T follicular helper cell (primary cell): ENCODE data around the gene CD207.

ENCODE experiments used
- DNase-seq: peaks from one replicate; pipeline ENCODE4 v3.0.0-alpha.2; 2020; ENCODE audit warnings: low read depth

CD207 gene

DNA sequence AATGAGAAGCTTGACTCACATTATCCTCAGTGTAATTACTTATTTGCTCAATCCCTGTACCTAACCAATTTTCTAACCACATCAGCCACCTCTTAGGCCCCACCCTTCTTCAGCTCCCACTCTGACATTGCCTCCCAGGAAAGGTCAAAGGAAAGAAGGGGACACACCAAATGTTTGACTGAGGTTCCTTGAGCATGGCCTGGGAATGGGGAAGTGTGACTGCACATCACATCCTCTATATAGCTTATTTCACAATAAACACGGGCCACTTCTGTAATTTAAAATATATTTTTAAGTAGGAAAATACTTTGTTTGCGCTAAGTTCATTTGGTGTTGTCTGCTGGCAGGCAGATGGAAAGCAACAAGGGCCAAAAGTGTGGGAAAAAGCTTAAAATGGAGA, 42.2 kb downstream of the CD207 start:
- no peak for DNase-seq

DNA sequence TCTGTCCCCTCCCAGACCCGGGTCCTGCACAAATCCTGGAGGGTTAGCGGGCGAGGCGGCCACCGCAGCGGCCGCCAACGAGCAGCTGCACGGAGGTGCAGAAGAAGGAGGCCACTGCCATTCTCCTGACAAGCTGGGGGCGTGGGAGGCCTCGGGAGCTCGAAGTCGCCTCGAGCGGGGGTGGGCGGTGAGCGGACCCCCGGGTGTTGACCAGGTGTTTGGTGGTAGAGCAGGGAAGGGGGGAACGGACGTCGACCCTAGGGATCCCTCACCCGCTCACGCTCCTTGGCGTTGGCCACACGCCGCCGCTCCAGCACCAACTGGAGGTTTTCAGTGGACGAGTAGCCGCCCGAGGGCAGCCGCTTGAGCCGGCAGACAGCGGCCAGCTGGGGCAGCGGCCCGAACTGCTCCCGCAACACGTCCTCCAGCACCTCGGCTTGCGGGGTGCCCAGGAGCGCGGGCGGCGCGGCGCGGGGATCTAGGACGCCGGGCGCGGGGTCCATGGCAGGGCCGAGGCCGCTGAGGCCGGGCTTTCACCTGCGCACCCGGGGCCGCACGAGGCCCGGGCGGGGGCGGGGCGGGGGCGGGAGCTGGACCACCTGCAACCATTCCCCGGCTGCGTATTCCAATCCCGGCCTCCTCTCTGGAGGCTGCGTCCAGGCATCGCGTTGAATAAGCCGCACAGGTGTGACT, 45.3 kb downstream of the CD207 start, which contains the start of gene FIGLA:
Gene FIGLA, minus strand, starts transcription at position 508 of the 693 bp plus-strand sequence. Its CDS starts 5 bp downstream, at position 503.
- no peak for DNase-seq

DNA sequence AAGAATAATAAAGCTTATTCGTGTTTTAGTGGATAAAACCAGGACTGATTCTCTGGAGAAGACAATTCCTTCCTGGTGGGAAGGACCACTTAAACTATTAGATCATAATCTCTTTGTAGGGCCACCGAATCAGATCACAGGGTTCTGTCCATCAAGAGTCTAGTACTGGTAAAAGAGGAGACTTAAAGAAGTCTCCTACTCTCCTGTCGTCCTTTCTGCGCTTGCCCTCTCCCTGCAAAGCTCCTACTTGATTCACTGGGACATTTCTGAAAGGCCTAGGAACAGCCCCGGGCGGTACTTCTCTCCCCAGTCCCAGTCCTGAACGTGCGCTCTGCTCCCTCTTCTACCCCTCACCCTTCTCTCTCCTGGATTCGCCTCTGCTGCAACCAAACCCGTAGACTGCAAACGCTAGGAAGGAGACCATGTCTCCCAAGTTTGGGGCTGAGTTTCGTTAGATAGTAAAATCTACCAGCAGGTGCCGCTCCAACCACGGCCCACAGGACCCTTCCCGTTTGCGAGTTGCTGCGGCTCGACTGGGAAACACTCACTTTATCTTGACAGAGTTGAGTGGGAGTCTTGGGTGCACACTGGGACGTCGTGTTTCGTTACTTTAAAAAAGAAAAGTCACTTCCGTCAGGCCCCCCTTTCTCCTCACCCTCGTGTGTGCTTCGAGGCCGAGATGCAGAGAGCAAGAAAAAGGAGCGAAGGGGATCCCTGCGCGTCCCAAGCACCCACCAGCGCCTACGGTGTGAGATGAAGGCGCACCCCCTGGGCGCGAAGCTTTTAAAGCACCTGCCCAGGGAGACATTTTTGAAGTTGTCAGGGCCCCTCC, 46.1 kb downstream of the CD207 start:
- DNase-seq, result peak; percentile 32

DNA sequence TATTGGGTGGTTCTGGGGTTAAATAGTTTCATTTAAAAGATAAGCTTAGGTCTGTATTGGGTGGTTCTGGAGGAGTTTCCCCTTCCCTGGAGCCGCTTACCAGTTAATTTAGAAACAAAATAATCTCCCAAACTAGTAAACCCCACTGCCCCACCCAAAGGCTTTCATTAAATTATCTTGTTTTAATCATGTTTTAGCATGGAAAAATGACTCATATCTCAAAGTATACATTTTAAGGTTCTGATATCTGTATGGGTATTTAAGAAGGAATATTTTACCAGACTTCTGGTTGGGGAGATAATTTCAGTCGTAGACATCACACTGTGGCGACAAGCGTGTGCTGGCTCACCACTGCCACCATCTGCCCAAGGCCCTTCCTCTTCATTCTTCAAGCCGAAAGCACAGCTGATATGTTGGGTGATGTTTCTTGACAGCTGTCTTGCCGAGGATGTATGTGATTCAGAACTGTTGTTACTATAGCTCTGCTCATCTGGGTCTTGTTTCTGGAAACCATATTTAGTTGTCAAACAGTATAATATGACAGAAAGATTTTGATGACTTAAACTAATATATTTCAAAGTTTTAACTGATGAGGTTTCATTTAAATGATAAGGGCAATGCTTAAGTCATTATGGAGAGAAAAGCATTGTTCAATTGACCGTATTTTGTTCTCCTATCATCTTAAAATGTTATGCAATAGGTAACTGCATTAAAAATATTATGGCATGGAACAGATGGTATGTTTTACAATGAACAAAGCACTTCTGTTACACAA, 50.3 kb downstream of the CD207 start:
- DNase-seq, result no peak

DNA sequence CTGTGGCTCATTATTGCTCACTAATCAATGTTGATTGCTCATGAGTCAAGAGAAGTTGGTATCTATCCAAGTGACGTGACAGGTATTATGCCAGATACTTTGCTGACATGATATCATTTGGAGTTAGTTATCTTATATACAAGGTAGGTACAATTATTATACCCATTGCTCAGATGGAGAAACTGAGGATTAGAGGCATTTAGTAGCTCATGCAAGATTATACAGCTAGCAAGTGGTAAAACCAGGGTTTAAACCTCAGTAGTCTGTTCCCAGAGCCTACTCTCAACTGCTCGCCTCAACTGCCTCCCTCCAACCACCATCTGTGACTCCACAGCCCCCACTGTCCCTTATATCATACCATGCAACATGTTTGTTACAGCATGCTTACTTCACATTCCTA, 51.3 kb downstream of the CD207 start:
- DNase-seq, result no peak
